RWPE1 (cell line): ENCODE measurements around the gene ERBB4.
"Not testable (repeated sequence)": the region's sequence is repeated elsewhere in the genome, so short reads cannot be mapped to it uniquely, and the experiment has no call there.

Experiments used
- CTCF ChIA-PET: fragments of 350-600 bp; sonication (Branson Sonifier 250); formaldehyde crosslinking; extraction: SDS; loops from one replicate; lab custom pipeline; 2021; lab: Yijun Ruan, JAX
- POLR2A ChIA-PET: fragments of 400-600 bp; formaldehyde crosslinking; extraction: SDS; loops from one replicate; lab custom pipeline; 2020; ENCODE audit warnings: antibody characterized with exemption; ENCODE audit not compliant: low non-redundant PET; lab: Yijun Ruan, JAX
- DNase-seq: peaks from one replicate; pipeline ENCODE4 v3.0.0; 2012; ENCODE audit warnings: low spot score
- H3K27ac ChIP-seq: fragments of 450-650 bp; 2 replicates; pipeline ENCODE4 v1.5.1; 2017
- CTCF ChIP-seq: fragments of 450-650 bp; conservative IDR thresholded peaks from 2 replicates; pipeline ENCODE4 v1.5.1; 2017; ENCODE audit warnings: low read depth, mild to moderate bottlenecking

The ERBB4 gene

GRCh38 chr2:211722928-211723327 lies 815.7 kb downstream of the ERBB4 start:
- CTCF ChIA-PET = no interaction called here
- POLR2A ChIA-PET = no interaction called here

GRCh38 chr2:211721874-211722273 lies 816.7 kb downstream of the ERBB4 start:
- H3K27ac ChIP-seq, DNase-seq, POLR2A ChIA-PET, CTCF ChIA-PET: not testable (repeated sequence)

More at GRCh38 chr2:211722928-211723327, 815.7 kb downstream of the ERBB4 start:
- DNase-seq = no peak
- H3K27ac ChIP-seq = no peak overlapping the region
- TF ChIP-seq CTCF = no peak

- no peak for DNase-seq
- CTCF ChIA-PET = no interaction called here
- no peak overlapping the region for H3K27ac ChIP-seq
- no peak for TF ChIP-seq CTCF
- POLR2A ChIA-PET = no interaction called here
These were observed 829.2 kb downstream of the ERBB4 start for GRCh38 chr2:211709389-211709788.

GRCh38 chr2:211692689-211693088 lies 845.9 kb downstream of the ERBB4 start:
- ChIA-PET POLR2A (no interaction called here), CTCF (no interaction called here)
- DNase-seq = no peak

GRCh38 chr2:211690736-211691135 lies 847.9 kb downstream of the ERBB4 start:
- ChIA-PET CTCF (interaction anchor here (0.6 kb wide), 1 partner anchor 1974 kb away, joined by 4 read pairs; no protein-coding TSS in a partner anchor), POLR2A (no interaction called here)
- TF ChIP-seq CTCF = no peak
- H3K27ac ChIP-seq = no peak overlapping the region
- DNase-seq = no peak

More at GRCh38 chr2:211692689-211693088, 845.9 kb downstream of the ERBB4 start:
- TF ChIP-seq CTCF = no peak
- no peak overlapping the region for H3K27ac ChIP-seq

GRCh38 chr2:211688196-211688595 lies 850.4 kb downstream of the ERBB4 start:
- CTCF ChIA-PET = interaction anchor here (0.7 kb wide), 1 partner anchor 976 kb away, joined by 6 read pairs; no protein-coding TSS in a partner anchor

More at GRCh38 chr2:211688196-211688595, 850.4 kb downstream of the ERBB4 start:
- no peak for DNase-seq
- POLR2A ChIA-PET = no interaction called here
- TF ChIP-seq CTCF = no peak
- no peak overlapping the region for H3K27ac ChIP-seq
